NCI-H1092 treated with DMSO at 0.1 percent for 48 hours (cell line): ENCODE data around the gene TEDC1.
"Not testable (repeated sequence)": the region's sequence is repeated elsewhere in the genome, so short reads cannot be mapped to it uniquely, and the experiment has no call there.

Experiments used
- DNase-seq: peaks from one replicate; lab custom pipeline; 2025; lab: John Stamatoyannopoulos, UW

The TEDC1 gene

DNA sequence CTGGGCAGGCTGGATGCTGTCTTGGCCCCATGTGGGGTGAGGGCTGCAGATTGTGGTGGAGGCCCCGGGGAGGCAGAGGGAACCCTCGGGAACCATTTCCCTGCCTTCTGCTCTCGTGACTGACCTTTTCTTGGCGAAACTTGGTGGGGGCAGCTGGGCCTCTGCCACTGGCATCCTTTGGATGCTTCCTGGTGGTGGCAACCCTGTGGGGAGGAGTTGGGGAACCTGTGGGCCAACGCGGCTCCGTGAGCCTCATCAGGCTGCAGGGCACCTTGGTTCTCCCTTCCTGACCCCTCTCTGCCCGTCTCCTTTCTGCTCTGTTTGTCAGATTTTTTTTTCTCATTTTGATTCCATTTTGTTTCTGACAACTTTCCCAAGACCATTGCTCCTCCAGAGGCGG lies 49.8 kb downstream of the TEDC1 start:
- DNase-seq, result no peak

GRCh38 chr14:105541218-105541875 lies 50.3 kb downstream of the TEDC1 start:
- no peak for DNase-seq

DNA sequence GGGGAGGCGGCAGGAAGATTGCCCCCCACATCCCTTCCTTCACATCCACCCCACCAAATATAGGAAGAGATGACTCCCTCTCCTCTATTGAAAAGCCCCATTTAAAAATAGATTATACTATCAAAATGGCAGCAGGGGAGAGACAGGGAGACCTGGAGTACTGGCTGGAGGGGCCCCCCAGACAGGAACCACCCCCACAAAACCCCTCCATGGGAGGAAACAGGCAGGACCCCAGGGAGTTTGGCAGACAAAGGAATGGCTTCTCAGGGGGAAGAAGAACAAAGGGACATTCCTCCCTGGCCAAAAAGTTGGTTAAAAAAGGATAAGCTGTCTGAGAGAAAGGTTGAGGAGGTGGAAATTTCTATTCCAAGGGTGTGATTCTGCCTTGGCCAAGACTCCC lies 54.6 kb downstream of the TEDC1 start:
- not testable (repeated sequence) for DNase-seq

- DNase-seq, result not testable (repeated sequence)
Observed at GRCh38 chr14:105546410-105546809, 55.4 kb downstream of the TEDC1 start.

DNA sequence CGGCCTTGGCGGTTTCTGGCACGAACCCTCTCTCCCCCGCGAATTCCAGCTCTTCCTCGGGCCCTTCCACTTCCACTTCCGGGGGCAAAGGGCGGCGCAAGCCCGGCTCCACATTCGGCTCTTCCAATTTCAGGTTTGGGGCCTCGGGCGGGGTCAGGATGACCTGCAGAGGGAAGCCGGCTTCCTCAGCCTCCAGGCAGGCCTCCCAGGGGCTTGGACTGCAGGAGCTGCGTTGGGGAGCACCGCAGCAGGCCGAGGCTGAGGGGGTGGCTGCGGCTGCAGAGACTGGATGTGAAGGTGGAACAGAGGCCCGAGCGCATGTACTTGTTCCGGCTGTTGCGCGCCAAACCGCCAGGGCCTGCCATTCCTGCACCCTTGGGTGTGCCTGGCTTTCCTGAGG lies 56.0 kb downstream of the TEDC1 start:
- DNase-seq, result not testable (repeated sequence)

GRCh38 chr14:105547741-105548169 lies 56.7 kb downstream of the TEDC1 start:
- no peak for DNase-seq
